GM10248 (cell line): Measurements from ENCODE around the gene PON1.

Source experiments
- CTCF ChIA-PET: fragments of 300-600 bp; sonication (Branson Sonifier 250); formaldehyde crosslinking; extraction: SDS; loops from one replicate; lab custom pipeline; 2021; ENCODE audit warnings: antibody characterized with exemption; lab: Yijun Ruan, JAX
- POLR2A ChIA-PET: fragments of 350-650 bp; sonication (Branson Sonifier 250); formaldehyde crosslinking; extraction: SDS; loops from one replicate; lab custom pipeline; 2020; ENCODE audit warnings: antibody characterized with exemption; lab: Yijun Ruan, JAX
- DNase-seq: peaks from one replicate; pipeline ENCODE4 v3.0.0; 2012; ENCODE audit errors: extremely low spot score
- TF ChIP-seq, protein P1 (sequence below): IDR thresholded peaks from 2 replicates; pipeline ENCODE4 v1.5.1; 2012; ENCODE audit warnings: mild to moderate bottlenecking, low read depth; ENCODE audit errors: extremely low read depth, missing control alignments, control extremely low read depth

PON1 gene

DNA sequence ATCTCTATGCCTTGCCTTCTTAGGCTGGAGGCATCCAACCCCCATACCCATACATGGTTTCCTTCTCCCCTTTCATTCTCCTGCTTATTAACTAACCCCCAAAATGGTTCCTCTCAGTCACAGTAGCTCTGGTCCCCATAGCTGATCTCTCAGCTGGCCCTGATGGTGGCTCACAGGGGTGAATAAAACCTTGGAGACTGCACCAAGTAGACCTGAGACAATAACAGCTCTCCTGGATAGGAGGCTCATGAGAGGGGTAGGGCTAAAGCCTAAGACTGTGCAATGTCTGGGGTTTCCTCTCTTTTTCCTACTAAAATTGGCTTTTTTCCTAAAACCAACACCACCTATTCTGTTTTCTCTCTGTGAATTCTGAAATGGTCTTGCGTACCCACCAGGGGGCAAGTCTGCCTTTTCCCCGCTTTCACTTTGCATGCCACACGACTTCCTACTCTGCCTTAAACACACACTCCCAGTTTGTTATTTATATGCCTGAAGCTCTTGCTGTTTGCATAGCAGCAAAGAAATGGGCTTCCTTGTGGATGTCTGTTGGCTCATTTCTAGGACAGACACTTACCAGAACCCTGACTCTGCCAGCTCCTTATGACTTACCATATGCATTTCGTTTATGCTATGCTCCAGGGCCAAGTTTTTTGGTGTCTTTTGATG is 18.4 kb upstream of the PON1 start:
- TF ChIP-seq, protein P1, sequence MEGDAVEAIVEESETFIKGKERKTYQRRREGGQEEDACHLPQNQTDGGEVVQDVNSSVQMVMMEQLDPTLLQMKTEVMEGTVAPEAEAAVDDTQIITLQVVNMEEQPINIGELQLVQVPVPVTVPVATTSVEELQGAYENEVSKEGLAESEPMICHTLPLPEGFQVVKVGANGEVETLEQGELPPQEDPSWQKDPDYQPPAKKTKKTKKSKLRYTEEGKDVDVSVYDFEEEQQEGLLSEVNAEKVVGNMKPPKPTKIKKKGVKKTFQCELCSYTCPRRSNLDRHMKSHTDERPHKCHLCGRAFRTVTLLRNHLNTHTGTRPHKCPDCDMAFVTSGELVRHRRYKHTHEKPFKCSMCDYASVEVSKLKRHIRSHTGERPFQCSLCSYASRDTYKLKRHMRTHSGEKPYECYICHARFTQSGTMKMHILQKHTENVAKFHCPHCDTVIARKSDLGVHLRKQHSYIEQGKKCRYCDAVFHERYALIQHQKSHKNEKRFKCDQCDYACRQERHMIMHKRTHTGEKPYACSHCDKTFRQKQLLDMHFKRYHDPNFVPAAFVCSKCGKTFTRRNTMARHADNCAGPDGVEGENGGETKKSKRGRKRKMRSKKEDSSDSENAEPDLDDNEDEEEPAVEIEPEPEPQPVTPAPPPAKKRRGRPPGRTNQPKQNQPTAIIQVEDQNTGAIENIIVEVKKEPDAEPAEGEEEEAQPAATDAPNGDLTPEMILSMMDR: no peak
- POLR2A ChIA-PET: no interaction called here
- CTCF ChIA-PET: no interaction called here
- no peak for DNase-seq

DNA sequence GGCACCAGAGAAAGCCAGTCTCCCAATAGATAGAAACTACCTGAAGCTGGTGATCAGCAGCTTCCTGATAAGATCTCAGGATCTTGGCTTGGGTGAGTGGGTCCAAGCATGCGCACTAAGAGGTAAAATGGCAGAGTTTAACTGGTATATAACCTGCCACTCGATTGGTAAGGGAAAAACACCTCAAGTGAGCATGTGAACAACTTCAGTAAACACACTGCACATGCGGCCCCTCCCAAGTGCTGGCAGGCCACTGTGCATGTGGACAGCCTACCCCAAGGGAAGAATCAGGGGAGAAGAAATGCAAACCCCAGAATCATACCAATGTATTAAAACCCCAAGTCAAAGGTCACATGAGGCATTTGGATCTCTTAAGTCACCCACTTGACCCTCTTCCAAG is 17.7 kb upstream of the PON1 start:
- ChIA-PET CTCF (no interaction called here), POLR2A (no interaction called here)
- DNase-seq: no peak
- TF ChIP-seq, protein P1: no peak

DNA sequence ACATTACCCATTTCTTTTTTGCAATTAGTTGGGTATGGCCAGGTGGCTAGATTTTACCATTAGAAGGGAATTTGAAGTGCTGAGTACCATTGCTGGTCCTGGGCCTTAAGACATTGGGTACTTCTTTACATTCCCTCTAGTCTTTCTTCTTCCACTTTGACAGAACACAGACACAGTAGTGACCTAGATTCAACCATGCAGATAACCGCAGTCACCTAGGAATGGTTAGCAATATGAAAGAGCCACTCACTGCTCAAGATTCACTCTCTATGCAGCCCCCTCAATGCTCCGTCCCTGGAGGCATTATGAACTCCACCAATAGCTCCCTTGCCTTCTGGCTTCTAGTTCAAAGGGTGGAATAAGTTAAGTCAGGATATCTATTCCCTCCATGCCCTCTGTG is 16.2 kb upstream of the PON1 start:
- POLR2A ChIA-PET: no interaction called here
- no peak for DNase-seq
- CTCF ChIA-PET: no interaction called here
- TF ChIP-seq, protein P1: no peak

DNA sequence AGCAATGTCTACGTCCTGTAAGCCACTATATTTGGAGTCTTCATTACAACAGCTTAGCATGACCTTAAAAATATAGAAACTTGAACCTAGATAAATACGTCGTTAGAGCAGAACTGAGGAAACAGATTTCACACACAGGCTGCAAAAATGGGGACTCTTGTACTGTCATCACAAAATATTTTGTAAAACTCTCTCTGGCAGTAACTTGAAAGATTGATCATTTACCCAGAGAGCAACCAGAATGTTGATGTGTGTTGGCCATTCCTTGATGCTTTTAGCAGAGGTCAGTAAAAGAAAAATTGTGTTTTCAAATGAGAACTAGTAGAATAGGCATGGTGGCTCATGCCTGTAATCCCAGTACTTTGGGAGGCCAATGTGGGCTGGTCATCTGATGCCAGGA is 14.5 kb upstream of the PON1 start:
- ChIA-PET CTCF (interaction anchor here (1.2 to 1.4 kb wide), 2 partner anchors 14 to 173 kb away, joined by 3 to 4 read pairs; no protein-coding TSS in a partner anchor), POLR2A (no interaction called here)
- no peak for DNase-seq
- TF ChIP-seq, protein P1: no peak

DNA sequence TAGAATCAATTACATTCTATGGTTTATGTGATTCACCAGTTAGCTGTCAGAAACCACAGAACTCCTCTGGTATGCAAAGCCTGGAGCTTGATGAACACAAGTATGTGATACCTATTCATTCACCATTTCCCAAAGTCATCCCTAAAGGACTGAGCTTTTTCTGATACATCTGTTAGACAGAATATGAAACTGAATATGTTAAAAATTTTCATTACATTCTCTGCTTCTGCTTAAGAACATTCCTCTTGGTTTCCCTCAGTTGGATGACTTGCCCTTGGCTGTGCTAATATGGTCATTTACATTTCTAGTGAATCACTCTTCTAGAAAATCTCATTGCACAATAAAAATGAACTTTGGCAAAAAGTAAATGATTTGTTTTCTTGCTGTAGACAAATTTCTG is 10.8 kb upstream of the PON1 start:
- TF ChIP-seq, protein P1: no peak
- DNase-seq: no peak
- CTCF ChIA-PET: interaction anchor here (1.0 to 1.1 kb wide), 2 partner anchors 12 to 142 kb away, joined by 3 to 4 read pairs; no protein-coding TSS in a partner anchor
- POLR2A ChIA-PET: no interaction called here

DNA sequence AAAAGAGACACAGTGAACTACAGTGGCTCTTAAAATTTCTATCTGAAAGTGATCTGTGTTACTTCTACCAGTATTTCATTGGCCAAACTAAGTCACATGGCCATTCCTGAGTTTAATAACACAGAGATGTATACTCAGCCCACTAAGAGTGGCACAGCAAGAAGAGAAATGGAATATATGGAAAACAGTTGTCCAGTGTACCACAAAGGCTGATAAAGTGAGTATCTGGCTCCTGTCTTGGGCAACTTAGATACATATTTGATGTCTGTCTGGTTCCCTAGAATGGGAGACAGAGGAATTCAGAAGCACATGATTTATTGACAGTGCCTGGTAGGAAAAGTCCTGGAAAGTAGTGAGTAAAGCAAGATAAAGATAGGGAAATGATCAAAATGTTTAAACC is 10.1 kb upstream of the PON1 start:
- CTCF ChIA-PET: interaction anchor here (1.0 kb wide), 1 partner anchor 142 kb away, joined by 3 read pairs; no protein-coding TSS in a partner anchor
- TF ChIP-seq, protein P1: no peak
- DNase-seq: no peak
- POLR2A ChIA-PET: no interaction called here
